H1 (cell line): ENCODE data around the gene RBFOX1. TPM values are rescaled to one million over a fixed set of nuclear protein-coding genes. Genes with fewer than 3 reads are reported as not detected.

ENCODE experiments used
- CTCF ChIA-PET: fragments of 300-600 bp; sonication (Branson Sonifier 250); formaldehyde crosslinking; loops from one replicate; lab custom pipeline; 2021; ENCODE audit not compliant: partially characterized antibody; lab: Charles Lee
- POLR2A ChIA-PET: fragments of 300-600 bp; sonication (Branson Sonifier 250); formaldehyde crosslinking; loops from one replicate; lab custom pipeline; 2021; ENCODE audit warnings: inconsistent platforms; ENCODE audit not compliant: partially characterized antibody; lab: Charles Lee
- DNase-seq, 2 experiments: peaks; one replicate each; pipeline versions ENCODE4 v3.0.0 to v3.0.0-alpha.2; 2010 to 2022; ENCODE audit warnings: low spot score in 2 of 2, low read depth in 1 of 2, mixed read lengths in 1 of 2
- FAIRE-seq: peaks from 2 replicates; lab custom pipeline; 2011; peaks lifted over from hg19 to GRCh38; lab: Jason Lieb, UNC
- H2AFZ ChIP-seq: 2 replicates; pipeline ENCODE4 v1.8.1; 2012; ENCODE audit warnings: low read length, inconsistent platforms
- H2AK5ac ChIP-seq: 2 replicates; pipeline ENCODE4 v1.6.1; 2013; ENCODE audit warnings: low read depth, low read length
- H2BK120ac ChIP-seq: replicated peaks from 2 replicates; pipeline ENCODE3; 2013; ENCODE audit warnings: low read depth, low read length, inconsistent platforms
- H2BK12ac ChIP-seq: 2 replicates; pipeline ENCODE4 v1.6.1; 2013; ENCODE audit warnings: low read depth, low read length
- H2BK15ac ChIP-seq: 2 replicates; pipeline ENCODE4 v1.6.1; 2013; ENCODE audit warnings: low read length
- H2BK20ac ChIP-seq: 2 replicates; pipeline ENCODE4 v1.6.1; 2013; ENCODE audit warnings: low read length
- H2BK5ac ChIP-seq: 2 replicates; pipeline ENCODE4 v1.6.1; 2013; ENCODE audit warnings: low read depth, low read length
- H3K14ac ChIP-seq: 2 replicates; pipeline ENCODE4 v1.6.1; 2013; ENCODE audit warnings: inconsistent platforms; ENCODE audit not compliant: insufficient read length
- H3K18ac ChIP-seq: 2 replicates; pipeline ENCODE4 v1.6.1; 2013; ENCODE audit warnings: low read length; ENCODE audit errors: extremely low read depth
- H3K23ac ChIP-seq: 2 replicates; pipeline ENCODE4 v1.6.1; 2013; ENCODE audit warnings: inconsistent platforms; ENCODE audit not compliant: insufficient read length
- H3K23me2 ChIP-seq: 2 replicates; pipeline ENCODE4 v1.6.1; 2013; ENCODE audit warnings: low read depth, low read length
- H3K27ac ChIP-seq: 2 replicates; pipeline ENCODE4 v1.6.1; 2011; ENCODE audit warnings: low read depth, low read length, inconsistent platforms
- H3K27me3 ChIP-seq, 4 experiments: replicated peaks in 1 of 4; 1 replicate in 1 of 4; 2 replicates in 3 of 4; pipeline versions ENCODE4 v1.6.1 to v1.8.1; 2011 to 2013; ENCODE audit warnings: low read length in 3 of 4, mild to moderate bottlenecking in 3 of 4, inconsistent platforms in 2 of 4, mixed read lengths in 2 of 4, moderate library complexity in 1 of 4; ENCODE audit not compliant: control insufficient read depth in 3 of 4, insufficient read depth in 3 of 4; ENCODE audit errors: extremely low read depth in 1 of 4
- H3K36me3 ChIP-seq, 4 experiments: 2 replicates each; pipeline versions ENCODE4 v1.6.1 to v1.8.1; 2011 to 2013; ENCODE audit warnings: mild to moderate bottlenecking in 4 of 4, low read length in 3 of 4, moderate library complexity in 2 of 4, control low read depth in 1 of 4, inconsistent platforms in 1 of 4; ENCODE audit not compliant: insufficient read depth in 4 of 4, control insufficient read depth in 2 of 4
- H3K4ac ChIP-seq: replicated peaks from 2 replicates; pipeline ENCODE3; 2013; ENCODE audit warnings: low read length, low read depth, mixed read lengths, inconsistent platforms; ENCODE audit not compliant: insufficient read length
- H3K4me1 ChIP-seq, 4 experiments: replicated peaks in 1 of 4; 1 replicate in 1 of 4; 2 replicates in 3 of 4; pipeline versions ENCODE4 v1.6.1 to v1.8.1; 2011 to 2013; ENCODE audit warnings: low read length in 3 of 4, inconsistent platforms in 2 of 4, mixed read lengths in 1 of 4; ENCODE audit not compliant: insufficient read depth in 4 of 4, control insufficient read depth in 3 of 4
- H3K4me2 ChIP-seq, 2 experiments: 2 replicates each; pipeline versions ENCODE4 v1.6.1 to v1.8.1; 2011 to 2013; ENCODE audit warnings: low read depth in 2 of 2, low read length in 2 of 2, control low read depth in 1 of 2, inconsistent platforms in 1 of 2, mild to moderate bottlenecking in 1 of 2; ENCODE audit not compliant: insufficient read depth in 1 of 2
- H3K4me3 ChIP-seq, 4 experiments: fragments of 200-600, 300-600 bp in 1 of 4; sonication (generic), shearing (Covaris generic), sonication (Bioruptor Twin) in 1 of 4; 2 replicates each; pipeline versions ENCODE4 v1.5.1 to v1.8.1; 2011 to 2016; ENCODE audit warnings: low read length in 4 of 4, low read depth in 3 of 4, control low read depth in 2 of 4, inconsistent platforms in 2 of 4, mild to moderate bottlenecking in 2 of 4, mixed read lengths in 1 of 4, moderate library complexity in 1 of 4; ENCODE audit not compliant: insufficient read depth in 2 of 4; ENCODE audit errors: extremely low read depth in 1 of 4
- H3K56ac ChIP-seq: replicated peaks from 2 replicates; pipeline ENCODE3; 2013; ENCODE audit warnings: low read depth, mild to moderate bottlenecking, mixed read lengths, low read length, inconsistent platforms; ENCODE audit not compliant: insufficient read length
- H3K79me1 ChIP-seq: 2 replicates; pipeline ENCODE4 v1.6.1; 2013; ENCODE audit warnings: low read depth, low read length, control low read depth
- H3K79me2 ChIP-seq, 2 experiments: 2 replicates each; pipeline versions ENCODE4 v1.6.1 to v1.8.1; 2012 to 2013; ENCODE audit warnings: low read length in 2 of 2, mild to moderate bottlenecking in 2 of 2, inconsistent platforms in 1 of 2; ENCODE audit not compliant: insufficient read depth in 2 of 2, control insufficient read depth in 1 of 2
- H3K9ac ChIP-seq, 4 experiments: replicated peaks in 1 of 4; 1 replicate in 1 of 4; 2 replicates in 3 of 4; pipeline versions ENCODE4 v1.6.1 to v1.8.1; 2011 to 2013; ENCODE audit warnings: low read depth in 3 of 4, low read length in 3 of 4, control low read depth in 2 of 4, mild to moderate bottlenecking in 2 of 4, moderate library complexity in 2 of 4, inconsistent platforms in 1 of 4; ENCODE audit errors: extremely low read depth in 1 of 4
- H3K9me3 ChIP-seq, 2 experiments: 2 replicates each; pipeline versions ENCODE4 v1.6.1 to v1.8.1; 2012 to 2013; ENCODE audit warnings: mild to moderate bottlenecking in 2 of 2, moderate library complexity in 2 of 2, control low read depth in 1 of 2, inconsistent platforms in 1 of 2, low read depth in 1 of 2, low read length in 1 of 2, mixed read lengths in 1 of 2; ENCODE audit not compliant: insufficient read depth in 2 of 2
- H4K20me1 ChIP-seq, 2 experiments: replicated peaks in 1 of 2; 2 replicates each; pipeline versions ENCODE3 to v1.8.1; 2011 to 2013; ENCODE audit warnings: inconsistent platforms in 2 of 2, low read length in 2 of 2, mild to moderate bottlenecking in 1 of 2; ENCODE audit not compliant: insufficient read depth in 2 of 2, control insufficient read depth in 1 of 2
- H4K5ac ChIP-seq: 2 replicates; pipeline ENCODE4 v1.6.1; 2013; ENCODE audit warnings: low read length, low read depth, mixed read lengths, inconsistent platforms; ENCODE audit not compliant: insufficient read length
- H4K8ac ChIP-seq: 2 replicates; pipeline ENCODE4 v1.8.0; 2013; ENCODE audit warnings: mild to moderate bottlenecking, moderate library complexity, low read length, inconsistent platforms; ENCODE audit not compliant: insufficient read depth; ENCODE audit errors: extremely low read depth
- H4K91ac ChIP-seq: replicated peaks from 2 replicates; pipeline ENCODE3; 2013; ENCODE audit warnings: low read length, mixed read lengths, inconsistent platforms; ENCODE audit not compliant: insufficient read length
- MAFK ChIP-seq: IDR thresholded peaks from 2 replicates; pipeline ENCODE4 v1.6.1; 2012; ENCODE audit warnings: low read depth, mild to moderate bottlenecking, improper control_type of control experiment, low read length
- RAD21 ChIP-seq, 2 experiments: IDR thresholded peaks in 1 of 2; conservative IDR thresholded peaks in 1 of 2; 2 replicates each; pipeline ENCODE4 v1.6.1; 2011; ENCODE audit warnings: low read depth in 2 of 2, low read length in 2 of 2, improper control_type of control experiment in 1 of 2, inconsistent platforms in 1 of 2, mild to moderate bottlenecking in 1 of 2, moderate library complexity in 1 of 2
- SIRT6 ChIP-seq: IDR thresholded peaks from one replicate; pipeline ENCODE4 v1.7.1; 2012; ENCODE audit warnings: low read length, inconsistent platforms
- SIX5 ChIP-seq: IDR thresholded peaks from 2 replicates; pipeline ENCODE4 v1.6.1; 2011; ENCODE audit warnings: mild to moderate bottlenecking, low read depth, low read length
- WGBS, 2 experiments: shearing (Covaris generic) in 1 of 2; methylation state at CpG; one replicate each; pipeline versions ENCODE4 v1.1.6 to v1.1.7; 2013 to 2015; ENCODE audit warnings: low lambda C conversion rate in 2 of 2, mixed read lengths in 2 of 2, inconsistent platforms in 1 of 2, low coverage in 1 of 2, missing lambda C conversion rate in 1 of 2; ENCODE audit not compliant: insufficient replicate concordance in 2 of 2, insufficient coverage in 1 of 2, insufficient read length in 1 of 2; ENCODE audit errors: extremely low coverage in 1 of 2, missing lambda C conversion rate in 1 of 2; 5-methylcytosine and 5-hydroxymethylcytosine counted together
- polyA plus RNA-seq, 7 experiments: library from polyadenylated mRNA; depleted of rRNA in 3 of 7; stranded (reverse) in 5 of 7; unstranded in 2 of 7; fragments of >200 nt in 5 of 7; fragments of 200-250 nt in 2 of 7; gene quantifications; 1 replicate in 5 of 7; 2 replicates in 1 of 7; 4 replicates in 1 of 7; pipeline versions ENCODE4 v1.2.1 to v1.2.3, GENCODE V29; 2011 to 2013; ENCODE audit warnings: missing spikeins in 2 of 7, mixed read lengths in 2 of 7
- total RNA-seq: library from RNA; stranded (reverse); fragmentation: NEBNext Ultra II Directional; extraction: Animal tissue kit (Norgen Biotek cat#: 25700); gene quantifications from 2 replicates; pipeline ENCODE4 v1.2.1, GENCODE V29; 2021
- TF ChIP-seq, protein P1 (sequence below), 3 experiments: IDR thresholded peaks; 1 replicate in 2 of 3; 2 replicates in 1 of 3; pipeline versions ENCODE4 v1.5.1 to v1.6.1; 2011; ENCODE audit warnings: low read length in 3 of 3, mild to moderate bottlenecking in 3 of 3, inconsistent platforms in 2 of 3, low read depth in 1 of 3, moderate library complexity in 1 of 3; ENCODE audit not compliant: insufficient read depth in 1 of 3; ENCODE audit errors: control extremely low read depth in 1 of 3

Gene RBFOX1
- total and polyA plus RNA-seq, 2 of the 8 experiments (the other 6 are each of a cell fraction or from before 2014, with no cell fraction given): 1.7 to 2.8 TPM

DNA sequence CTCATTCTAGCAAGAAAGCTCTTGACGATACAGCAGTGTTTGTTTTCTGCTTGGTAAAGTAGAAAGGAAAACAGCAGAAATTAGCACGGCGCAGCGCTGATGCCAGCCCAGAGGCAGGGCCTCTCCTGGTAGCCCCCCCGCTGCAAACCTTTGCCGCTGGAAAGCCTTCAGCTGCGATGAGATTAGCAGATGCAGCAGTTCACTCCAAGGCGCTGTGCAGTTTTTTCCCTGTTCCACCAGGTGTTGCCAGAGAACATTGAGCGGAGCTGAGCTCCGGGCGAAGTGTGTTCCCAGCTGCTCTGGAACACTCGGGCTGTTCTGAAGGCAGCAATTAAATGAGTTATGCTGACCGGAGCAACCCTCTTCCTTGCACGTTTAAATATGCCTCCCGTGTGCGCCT lies 72.5 kb downstream of the RBFOX1 start:
- TF ChIP-seq, protein P1, sequence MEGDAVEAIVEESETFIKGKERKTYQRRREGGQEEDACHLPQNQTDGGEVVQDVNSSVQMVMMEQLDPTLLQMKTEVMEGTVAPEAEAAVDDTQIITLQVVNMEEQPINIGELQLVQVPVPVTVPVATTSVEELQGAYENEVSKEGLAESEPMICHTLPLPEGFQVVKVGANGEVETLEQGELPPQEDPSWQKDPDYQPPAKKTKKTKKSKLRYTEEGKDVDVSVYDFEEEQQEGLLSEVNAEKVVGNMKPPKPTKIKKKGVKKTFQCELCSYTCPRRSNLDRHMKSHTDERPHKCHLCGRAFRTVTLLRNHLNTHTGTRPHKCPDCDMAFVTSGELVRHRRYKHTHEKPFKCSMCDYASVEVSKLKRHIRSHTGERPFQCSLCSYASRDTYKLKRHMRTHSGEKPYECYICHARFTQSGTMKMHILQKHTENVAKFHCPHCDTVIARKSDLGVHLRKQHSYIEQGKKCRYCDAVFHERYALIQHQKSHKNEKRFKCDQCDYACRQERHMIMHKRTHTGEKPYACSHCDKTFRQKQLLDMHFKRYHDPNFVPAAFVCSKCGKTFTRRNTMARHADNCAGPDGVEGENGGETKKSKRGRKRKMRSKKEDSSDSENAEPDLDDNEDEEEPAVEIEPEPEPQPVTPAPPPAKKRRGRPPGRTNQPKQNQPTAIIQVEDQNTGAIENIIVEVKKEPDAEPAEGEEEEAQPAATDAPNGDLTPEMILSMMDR (IDR thresholded peaks at IDR 0.05; ENCODE audit: control extremely low read depth in 1 of 3, insufficient read depth in 1 of 3, low read depth in 1 of 3, low read length in 3 of 3): peak; percentile 40 to 58 (median 51); a peak in 3 of 4 replicates
- TF ChIP-seq RAD21 (IDR thresholded peaks at IDR 0.05 in 1 of 2, conservative IDR thresholded peaks at IDR 0.05 in 1 of 2; ENCODE audit: low read depth in 2 of 2, low read length in 2 of 2): peak; percentile 76 to 85
- no peak for TF ChIP-seq MAFK
- no peak for TF ChIP-seq SIX5
- no peak for TF ChIP-seq SIRT6
- no peaks in the 10 kb centered on the region for H3K79me2 ChIP-seq
- FAIRE-seq: no peak
- no peaks in the 10 kb centered on the region for H4K20me1 ChIP-seq
- no peak overlapping the region for H2AFZ ChIP-seq
- H2BK20ac ChIP-seq: no peak overlapping the region
- CTCF ChIA-PET: interaction anchor here (0.6 to 1.6 kb wide), 7 partner anchors 8 to 794 kb away, joined by 3 to 5 read pairs (median 3); no protein-coding TSS in a partner anchor
- H4K8ac ChIP-seq: no peak overlapping the region
- H3K9ac ChIP-seq: no peak overlapping the region
- H3K23me2 ChIP-seq: no peaks in the 10 kb centered on the region
- H4K5ac ChIP-seq: no peak overlapping the region
- peaks cover 3 to 7% of the 10 kb centered on the region in 2 experiments; a peak in 1 of 4 replicates for H3K9me3 ChIP-seq
- H2BK15ac ChIP-seq: no peak overlapping the region
- H3K23ac ChIP-seq: no peak overlapping the region
- H3K56ac ChIP-seq: no peak overlapping the region
- DNase-seq: peak in 1 of 2 experiments; percentile 49
- no peak overlapping the region for H2BK120ac ChIP-seq
- H3K36me3 ChIP-seq: no peaks in the 10 kb centered on the region
- no peaks in the 10 kb centered on the region for H3K79me1 ChIP-seq
- no peaks in the 10 kb centered on the region for H3K4me1 ChIP-seq
- H3K18ac ChIP-seq: no peak overlapping the region
- H3K4me3 ChIP-seq: no peak overlapping the region
- no peak overlapping the region for H3K4ac ChIP-seq
- H2BK12ac ChIP-seq: no peak overlapping the region
- H2BK5ac ChIP-seq: no peak overlapping the region
- WGBS, 2 experiments: 87% methylated on average over 16 of the region's 16 CpGs; no CpG with 5 or more reads in 1 of the 2 experiments
- no peak overlapping the region for H3K27ac ChIP-seq
- H3K14ac ChIP-seq: no peak overlapping the region
- H2AK5ac ChIP-seq: no peak overlapping the region
- no peak overlapping the region for H3K4me2 ChIP-seq
- POLR2A ChIA-PET: no interaction called here
- no peak overlapping the region for H4K91ac ChIP-seq
- no peaks in the 10 kb centered on the region for H3K27me3 ChIP-seq
